Measurements from ENCODE around the gene MARCHF3. TPM values are rescaled to one million over a fixed set of nuclear protein-coding genes. Genes with fewer than 3 reads are reported as not detected.

MARCHF3 gene
- total RNA-seq, 1 donor from 2014 or later: 28.1 TPM

GRCh38 chr5:126829098-126829497 lies 201.3 kb downstream of the MARCHF3 start:
- FAIRE-seq (no peak), DNase-seq (ENCODE audit: low spot score in 2 of 2) (no peak)

- FAIRE-seq (no peak), DNase-seq (ENCODE audit: low spot score in 2 of 2) (no peak)
These were observed 203.6 kb downstream of the MARCHF3 start for GRCh38 chr5:126826619-126827215.

- FAIRE-seq: no peak
- DNase-seq (ENCODE audit: low spot score in 2 of 2): no peak
These were observed 211.1 kb downstream of the MARCHF3 start for GRCh38 chr5:126819253-126819652.

GRCh38 chr5:126818736-126819135 lies 211.6 kb downstream of the MARCHF3 start:
- no peak for DNase-seq (ENCODE audit: low spot score in 2 of 2)
- no peak for FAIRE-seq

Other genes starting within 250 kb of the MARCHF3 start
- gene C5orf63, start 42.9 kb upstream of the MARCHF3 start, total RNA-seq: 7.7 TPM

All from frontal cortex (tissue), 4 donors.